ENCODE results near the gene POLR2M.

POLR2M gene

DNA sequence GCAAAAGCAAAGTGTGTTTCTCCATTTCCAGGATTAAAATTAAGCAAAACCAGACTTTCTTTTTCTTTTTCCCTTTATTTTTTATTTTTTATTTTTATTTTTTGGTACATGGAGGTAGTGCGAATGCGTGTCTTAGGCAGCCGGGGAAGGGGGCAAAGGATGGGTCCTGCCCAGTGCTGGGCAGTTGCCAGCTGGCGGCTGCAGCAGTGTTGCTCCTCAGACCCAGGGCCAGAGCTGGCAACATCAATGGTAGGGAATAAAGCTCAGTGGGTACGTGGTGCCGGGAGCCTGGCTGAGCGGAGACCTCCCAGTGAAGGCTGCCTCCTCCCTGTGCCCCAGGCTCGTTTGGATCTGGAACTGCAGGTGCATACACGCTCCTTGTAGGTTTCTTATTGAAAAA is 46.3 kb downstream of the POLR2M start:
- no peak for DNase-seq (ENCODE audit: low read depth in 1 of 2, low spot score in 1 of 2)
- no peak for TF ChIP-seq JUND (IDR thresholded peaks at IDR 0.05; ENCODE audit: low read depth)
- in situ Hi-C loops (cut with HindIII; ENCODE audit: low pct_unique_long_range_greater_than_20kb, low sequenced_read_pairs): no loop called here

DNA sequence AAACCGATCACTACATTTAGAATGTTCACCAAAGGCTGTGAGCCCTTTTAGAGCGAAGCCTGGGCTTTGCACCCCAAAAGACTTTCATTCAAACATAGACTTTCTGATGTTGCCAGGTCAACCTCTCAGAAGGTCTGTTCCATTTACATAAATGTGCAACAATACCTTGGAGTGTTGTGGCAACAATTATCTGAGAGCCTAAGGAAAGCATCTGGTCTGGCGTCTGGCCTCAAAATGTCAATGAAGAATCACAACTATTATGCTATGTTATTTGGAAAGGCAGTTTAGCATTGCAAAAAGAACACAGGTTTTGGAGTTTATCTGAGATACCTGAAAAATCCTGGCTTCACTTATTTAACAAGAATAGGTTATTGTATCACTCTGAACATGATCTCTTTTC is 50.0 kb downstream of the POLR2M start:
- in situ Hi-C loops (cut with HindIII; ENCODE audit: low pct_unique_long_range_greater_than_20kb, low sequenced_read_pairs): no loop called here
- no peak for DNase-seq (ENCODE audit: low read depth in 1 of 2, low spot score in 1 of 2)

DNA sequence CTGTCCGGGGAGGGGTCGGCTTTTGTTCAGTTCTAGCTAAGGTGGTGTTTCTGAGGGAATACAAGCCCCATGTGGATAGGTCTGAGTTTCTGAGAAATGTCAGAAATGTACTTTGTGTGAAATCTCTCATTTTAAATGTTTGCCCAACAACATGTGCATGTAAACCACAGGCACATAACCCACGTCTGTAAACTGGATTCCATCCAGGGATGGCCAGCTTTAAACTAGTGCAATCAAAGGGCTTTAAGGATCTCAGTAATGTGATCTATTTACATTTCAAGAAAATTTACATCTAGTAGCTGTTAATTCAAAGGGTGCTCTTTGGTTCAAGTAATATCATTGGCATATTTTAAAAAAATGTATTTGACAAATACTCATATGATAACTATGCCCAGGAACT is 52.0 kb downstream of the POLR2M start:
- DNase-seq (ENCODE audit: low read depth in 1 of 2, low spot score in 1 of 2): no peak
- in situ Hi-C loops (cut with HindIII; ENCODE audit: low pct_unique_long_range_greater_than_20kb, low sequenced_read_pairs): no loop called here
- no peak for TF ChIP-seq JUND (IDR thresholded peaks at IDR 0.05; ENCODE audit: low read depth)

More for the DNA sequence above, 50.0 kb downstream of the POLR2M start:
- TF ChIP-seq JUND (IDR thresholded peaks at IDR 0.05; ENCODE audit: low read depth): no peak

DNA sequence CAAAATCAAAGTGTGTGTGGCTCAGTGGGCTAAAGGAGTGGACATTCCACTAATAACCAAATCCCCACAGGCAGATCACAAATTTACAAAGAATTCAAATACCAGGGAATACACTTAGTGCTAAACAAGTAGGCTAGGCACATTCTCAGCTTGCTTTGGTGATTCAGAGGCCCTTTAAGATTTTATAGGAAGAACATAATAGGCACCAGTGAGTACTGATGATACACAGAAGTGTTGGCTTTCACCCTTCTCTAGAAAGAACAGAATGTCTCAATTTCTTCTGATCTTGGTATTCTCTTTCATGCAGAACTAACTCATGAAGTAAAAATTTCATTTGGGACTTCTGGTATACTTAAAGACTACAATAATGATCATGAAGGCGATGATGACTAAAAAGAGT is 55.0 kb downstream of the POLR2M start:
- no peak for DNase-seq (ENCODE audit: low read depth in 1 of 2, low spot score in 1 of 2)
- in situ Hi-C loops (cut with HindIII; ENCODE audit: low pct_unique_long_range_greater_than_20kb, low sequenced_read_pairs): no loop called here
- TF ChIP-seq JUND (IDR thresholded peaks at IDR 0.05; ENCODE audit: low read depth): no peak

DNA sequence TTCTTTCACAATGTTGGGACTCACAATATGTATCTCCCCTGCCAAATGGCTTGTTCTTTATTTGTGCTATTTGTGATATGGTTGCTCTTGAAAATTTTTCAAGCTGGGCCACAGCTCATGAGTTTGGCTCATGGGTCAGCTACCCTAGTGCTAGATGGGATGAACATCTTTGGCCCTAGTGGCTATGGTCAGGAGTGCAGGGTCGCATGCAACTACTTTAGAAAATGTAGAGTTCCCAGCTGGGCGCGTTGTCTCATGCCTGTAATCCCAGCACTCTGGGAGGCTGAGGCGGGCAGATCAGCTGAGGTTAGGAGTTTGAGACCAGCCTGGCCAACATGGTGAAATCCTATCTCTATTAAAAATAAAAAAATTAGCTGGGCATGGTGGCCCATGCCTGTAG is 55.8 kb downstream of the POLR2M start:
- in situ Hi-C loops (cut with HindIII; ENCODE audit: low pct_unique_long_range_greater_than_20kb, low sequenced_read_pairs): no loop called here
- no peak for DNase-seq (ENCODE audit: low read depth in 1 of 2, low spot score in 1 of 2)
- no peak for TF ChIP-seq JUND (IDR thresholded peaks at IDR 0.05; ENCODE audit: low read depth)

DNA sequence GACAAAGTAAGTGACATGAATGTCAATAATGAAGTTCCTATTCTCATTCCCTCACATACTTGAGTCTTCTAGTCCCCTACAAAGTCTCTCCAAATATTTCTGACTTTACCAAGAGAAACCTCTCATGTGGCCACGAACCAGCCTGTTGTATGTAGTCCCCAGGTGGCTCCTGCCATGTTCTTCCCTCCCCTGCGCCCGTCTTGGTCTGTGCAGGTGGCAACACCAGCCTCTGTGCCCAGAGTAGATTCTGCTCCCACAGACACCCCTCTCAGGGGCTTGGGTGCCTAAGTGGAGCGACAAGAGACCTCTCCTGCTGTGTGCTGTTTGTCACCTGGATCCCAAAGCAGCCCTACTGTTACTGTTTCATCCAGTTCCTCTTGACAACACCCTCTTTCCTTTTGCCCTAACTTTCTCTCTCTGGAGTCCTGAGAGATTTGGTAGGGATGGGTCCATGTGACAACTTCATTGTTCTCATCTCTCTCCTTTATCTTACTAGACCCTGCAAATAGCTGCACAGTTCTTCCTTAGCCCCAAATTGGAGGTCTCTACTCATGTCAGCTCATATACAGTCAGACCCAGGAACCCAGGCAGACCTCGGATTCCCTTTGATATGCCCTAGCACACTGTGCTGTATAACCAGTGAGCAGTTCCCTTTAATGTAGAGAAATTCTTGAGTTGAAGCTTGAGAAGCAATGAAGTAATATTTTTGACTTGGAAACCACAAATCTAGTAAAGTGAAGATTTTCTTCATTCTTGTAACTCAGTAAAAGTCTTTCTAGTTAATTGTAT is 56.9 kb downstream of the POLR2M start:
- in situ Hi-C loops (cut with HindIII; ENCODE audit: low pct_unique_long_range_greater_than_20kb, low sequenced_read_pairs): no loop called here
- DNase-seq (ENCODE audit: low read depth in 1 of 2, low spot score in 1 of 2): no peak
- no peak for TF ChIP-seq JUND (IDR thresholded peaks at IDR 0.05; ENCODE audit: low read depth)

Measured in T47D (cell line).